Adrenal gland (tissue), 12 donors: Measurements from ENCODE around the gene TMED4. TPM values are rescaled to one million over a fixed set of nuclear protein-coding genes. Genes with fewer than 3 reads are reported as not detected.

Source experiments
- DNase-seq, 7 donors: peaks; one replicate each; pipeline ENCODE4 v3.0.0-alpha.2; 2019 to 2020
- H3K27ac ChIP-seq, 5 donors: fragments of 200-600 bp; sonication (generic) in 4 of 5; 1 replicate in 3 of 5; 2 replicates in 2 of 5; pipeline versions ENCODE4 v1.5.1 to v1.8.0; 2016 to 2020; ENCODE audit warnings: mild to moderate bottlenecking in 1 of 5
- H3K27me3 ChIP-seq: fragments of 200-600 bp; 2 replicates; pipeline ENCODE4 v1.8.0; 2021
- H3K36me3 ChIP-seq, 2 donors: fragments of 200-600 bp; replicated peaks in 1 of 2; 1 replicate in 1 of 2; 2 replicates in 1 of 2; pipeline versions ENCODE4 v1.5.1 to v1.8.0; 2018 to 2022
- H3K4me1 ChIP-seq, 2 donors: fragments of 200-600 bp; replicated peaks in 1 of 2; 1 replicate in 1 of 2; 2 replicates in 1 of 2; pipeline versions ENCODE4 v1.5.1 to v1.8.0; 2018 to 2021
- H3K4me3 ChIP-seq, 4 donors: fragments of 200-600 bp; sonication (generic) in 3 of 4; one replicate each; pipeline ENCODE4 v1.5.1; 2016 to 2018
- H3K9me3 ChIP-seq, 3 donors: fragments of 200-600 bp; sonication (generic) in 1 of 3; replicated peaks in 1 of 3; 1 replicate in 2 of 3; 2 replicates in 1 of 3; pipeline versions ENCODE4 v1.5.1 to v1.8.0; 2016 to 2021
- POLR2A ChIP-seq, 2 donors: fragments of 450-650 bp; IDR thresholded peaks; one replicate each; pipeline ENCODE4 v1.6.1; 2017; ENCODE audit warnings: antibody characterized with exemption in 2 of 2, mild to moderate bottlenecking in 2 of 2, moderate library complexity in 1 of 2
- WGBS, 4 donors: extraction: QIAGEN DNeasy Blood & Tissue Kit in 2 of 4; methylation state at CpG; one replicate each; pipeline versions ENCODE4 v1.1.5 to v1.1.7; 2013 to 2017; 5-methylcytosine and 5-hydroxymethylcytosine counted together
- intact Hi-C, 2 donors: fragments of 100-400 bp; cut with DNase I; formaldehyde crosslinking; loops; one replicate each; pipeline versions ENCODE4 v1.14.1 to v1.15.0; 2022 to 2023
- polyA plus RNA-seq, 3 donors: library from polyadenylated mRNA; stranded (reverse); fragments of 200-250 nt in 2 of 3; fragments of 350-450 nt in 1 of 3; fragmentation: Illumina TruSeq in 1 of 3; extraction: RNeasy Lipid Tissue Mini Kit (QIAGEN cat#74804) in 1 of 3; gene quantifications; one replicate each; pipeline ENCODE4 v1.2.3, GENCODE V29; 2013 to 2014
- total RNA-seq, 9 donors: library from RNA; depleted of rRNA in 4 of 9; stranded (reverse); fragments of >200 nt in 4 of 9; fragments of 120-200 nt in 1 of 9; fragmentation: NEBNext Ultra II Directional in 1 of 9; extraction: Animal tissue kit (Norgen Biotek cat#: 25700) in 1 of 9; gene quantifications; one replicate each; pipeline versions ENCODE4 v1.1.0 to v1.2.4, GENCODE V29; 2013 to 2023
- TF ChIP-seq, protein P1 (sequence below), 6 experiments: fragments of 450-650 bp in 4 of 6; fragments of 200-600 bp in 2 of 6; sonication (generic) in 1 of 6; IDR thresholded peaks; 1 replicate in 5 of 6; 2 replicates in 1 of 6; pipeline versions ENCODE4 v1.5.1 to v1.8.0; 2016 to 2021; ENCODE audit warnings: antibody characterized with exemption in 6 of 6, mild to moderate bottlenecking in 2 of 6, moderate library complexity in 1 of 6
- donor health status: healthy with polysubstance abuse.
- donor health status: Bipolar disorder and iron deficiency.
- donor health status: DM: yes; HTN: yes; CAD: no.
- donor health status: DM: no; HTN: no; CAD: no.
- donor health status: DM: no; HTN: no; CAD: no.
- donor health status: DM: yes; HTN: yes; CAD: no.

Gene TMED4
- total and polyA plus RNA-seq, 12 donors = 45.2 to 189 (median 112) TPM

DNA sequence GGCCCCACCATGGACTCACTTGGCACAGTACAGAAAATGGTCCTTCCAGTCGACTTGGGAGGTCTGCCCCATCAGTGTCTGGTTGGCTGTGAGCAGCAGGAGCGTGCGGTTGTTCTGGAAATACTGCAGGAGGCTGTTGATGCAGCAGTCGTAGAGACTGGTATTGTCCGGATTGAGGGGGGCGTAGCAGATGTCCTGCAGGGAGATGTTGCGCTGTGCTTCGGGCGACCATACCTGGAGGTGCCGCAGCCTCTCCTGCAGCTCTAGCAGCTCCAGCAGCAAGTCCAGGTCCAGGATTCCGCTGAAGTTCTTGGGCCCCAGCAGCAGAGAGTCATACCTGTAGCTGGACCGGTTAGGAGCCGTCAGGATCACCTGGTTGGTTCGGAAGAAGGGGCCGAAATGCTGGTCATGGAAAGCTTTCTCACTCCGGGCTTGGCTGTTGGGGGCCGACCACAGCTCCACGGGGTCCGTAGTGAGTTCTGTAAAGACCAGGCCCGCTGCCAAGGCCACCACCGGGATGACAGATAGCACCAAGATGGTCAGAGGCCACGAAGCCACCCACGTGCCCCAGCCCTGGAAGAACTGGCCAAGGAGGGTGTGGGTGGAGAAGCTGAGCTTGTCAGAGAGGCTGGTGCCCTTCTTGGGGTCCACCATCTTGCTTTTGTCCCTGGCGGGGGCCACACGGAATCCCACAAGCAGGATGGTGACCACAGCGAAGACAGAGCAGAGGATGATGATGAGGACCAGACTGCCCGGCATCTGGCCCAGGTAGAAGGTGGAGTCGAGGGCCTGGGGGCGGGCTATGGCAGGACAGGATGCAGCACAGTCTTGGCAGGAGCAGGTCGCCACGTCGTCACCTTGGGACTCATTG lies 43.0 kb downstream of the TMED4 start:
- Histone ChIP-seq H3K9me3 (no peaks in the 10 kb centered on the region), H3K4me3 (no peak overlapping the region), H3K36me3 (no peaks in the 10 kb centered on the region), H3K4me1 (no peaks in the 10 kb centered on the region), H3K27ac (no peak overlapping the region), H3K27me3 (no peaks in the 10 kb centered on the region)
- 82 to 90% (median 85%) methylated on average over 22 to 32 of the region's 32 CpGs for WGBS, 4 donors
- TF ChIP-seq, protein P1, sequence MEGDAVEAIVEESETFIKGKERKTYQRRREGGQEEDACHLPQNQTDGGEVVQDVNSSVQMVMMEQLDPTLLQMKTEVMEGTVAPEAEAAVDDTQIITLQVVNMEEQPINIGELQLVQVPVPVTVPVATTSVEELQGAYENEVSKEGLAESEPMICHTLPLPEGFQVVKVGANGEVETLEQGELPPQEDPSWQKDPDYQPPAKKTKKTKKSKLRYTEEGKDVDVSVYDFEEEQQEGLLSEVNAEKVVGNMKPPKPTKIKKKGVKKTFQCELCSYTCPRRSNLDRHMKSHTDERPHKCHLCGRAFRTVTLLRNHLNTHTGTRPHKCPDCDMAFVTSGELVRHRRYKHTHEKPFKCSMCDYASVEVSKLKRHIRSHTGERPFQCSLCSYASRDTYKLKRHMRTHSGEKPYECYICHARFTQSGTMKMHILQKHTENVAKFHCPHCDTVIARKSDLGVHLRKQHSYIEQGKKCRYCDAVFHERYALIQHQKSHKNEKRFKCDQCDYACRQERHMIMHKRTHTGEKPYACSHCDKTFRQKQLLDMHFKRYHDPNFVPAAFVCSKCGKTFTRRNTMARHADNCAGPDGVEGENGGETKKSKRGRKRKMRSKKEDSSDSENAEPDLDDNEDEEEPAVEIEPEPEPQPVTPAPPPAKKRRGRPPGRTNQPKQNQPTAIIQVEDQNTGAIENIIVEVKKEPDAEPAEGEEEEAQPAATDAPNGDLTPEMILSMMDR (IDR thresholded peaks at IDR 0.05) = no peak
- no peak for TF ChIP-seq POLR2A (IDR thresholded peaks at IDR 0.05)
- intact Hi-C loops = no loop called here
- DNase-seq = no peak

DNA sequence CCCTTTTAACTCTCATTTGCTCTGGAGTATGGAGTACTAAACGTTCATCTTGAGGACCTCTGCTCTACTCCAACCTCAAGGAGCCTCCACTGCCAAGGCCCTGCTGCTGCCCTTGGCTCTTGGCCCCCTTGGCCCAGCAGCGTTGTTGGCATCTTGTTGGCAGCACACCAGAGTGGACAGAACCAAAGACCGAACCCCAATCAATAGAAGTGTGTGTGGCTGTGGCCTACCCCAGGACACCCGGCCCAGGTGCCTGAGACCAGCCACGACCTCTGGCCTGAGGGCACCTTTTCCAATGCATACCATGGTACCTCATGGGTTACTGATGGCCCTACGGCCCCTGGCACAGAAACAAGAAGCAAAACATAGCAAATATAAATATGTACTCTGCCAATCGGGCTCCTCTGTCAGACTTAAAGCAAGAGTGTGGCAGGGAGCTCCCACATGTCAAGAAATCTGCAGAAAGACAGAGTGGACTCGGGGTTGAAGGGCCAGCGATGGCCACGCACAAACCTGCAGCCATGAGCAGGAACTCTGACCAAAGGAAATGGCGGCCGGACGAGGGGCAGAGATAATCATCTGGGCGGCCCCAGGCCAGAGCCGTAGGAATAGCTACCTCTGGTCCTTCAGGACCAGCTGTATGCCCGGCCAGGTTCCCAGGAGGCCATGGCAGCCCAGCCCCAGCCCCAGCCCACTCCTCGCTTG lies 43.8 kb downstream of the TMED4 start:
- intact Hi-C loops = no loop called here
- no peak for TF ChIP-seq POLR2A (IDR thresholded peaks at IDR 0.05)
- TF ChIP-seq, protein P1 (IDR thresholded peaks at IDR 0.05) = no peak

DNA sequence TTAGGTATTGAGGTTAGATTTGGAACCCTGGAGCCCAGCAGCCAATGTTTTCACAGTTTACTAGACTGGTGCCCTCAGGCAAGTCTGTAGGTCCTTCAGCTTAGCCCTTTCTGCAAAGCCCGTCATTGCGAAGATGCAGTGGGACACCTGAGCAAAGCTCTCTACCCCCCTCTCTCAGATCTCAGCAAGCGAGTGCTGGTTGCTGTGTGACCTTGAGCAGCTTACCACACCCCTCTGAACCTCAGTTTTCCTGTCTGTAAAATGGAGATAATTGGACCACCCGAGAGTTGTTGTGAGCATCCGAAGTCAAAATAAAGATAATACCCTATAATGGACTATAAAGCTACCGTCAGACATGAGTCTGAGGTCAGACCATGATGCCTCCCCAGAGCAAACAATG lies 44.6 kb downstream of the TMED4 start:
- Histone ChIP-seq H3K27me3 (no peaks in the 10 kb centered on the region), H3K4me3 (no peak overlapping the region), H3K36me3 (no peaks in the 10 kb centered on the region), H3K4me1 (no peaks in the 10 kb centered on the region), H3K27ac (no peak overlapping the region), H3K9me3 (no peaks in the 10 kb centered on the region)
- 90 to 97% (median 96%) methylated on average over 5 to 6 of the region's 6 CpGs for WGBS, 4 donors
- DNase-seq = no peak
- TF ChIP-seq, protein P1 (IDR thresholded peaks at IDR 0.05) = no peak
- no peak for TF ChIP-seq POLR2A (IDR thresholded peaks at IDR 0.05)
- intact Hi-C loops = no loop called here

More for the DNA sequence above, 43.8 kb downstream of the TMED4 start:
- DNase-seq = no peak
- H3K4me3 ChIP-seq = no peak overlapping the region
- no peaks in the 10 kb centered on the region for H3K36me3 ChIP-seq
- H3K9me3 ChIP-seq = no peaks in the 10 kb centered on the region
- WGBS, 4 donors = 86 to 94% (median 88%) methylated on average over 15 to 17 of the region's 17 CpGs
- H3K27ac ChIP-seq = no peak overlapping the region
- no peaks in the 10 kb centered on the region for H3K4me1 ChIP-seq
- no peaks in the 10 kb centered on the region for H3K27me3 ChIP-seq

DNA sequence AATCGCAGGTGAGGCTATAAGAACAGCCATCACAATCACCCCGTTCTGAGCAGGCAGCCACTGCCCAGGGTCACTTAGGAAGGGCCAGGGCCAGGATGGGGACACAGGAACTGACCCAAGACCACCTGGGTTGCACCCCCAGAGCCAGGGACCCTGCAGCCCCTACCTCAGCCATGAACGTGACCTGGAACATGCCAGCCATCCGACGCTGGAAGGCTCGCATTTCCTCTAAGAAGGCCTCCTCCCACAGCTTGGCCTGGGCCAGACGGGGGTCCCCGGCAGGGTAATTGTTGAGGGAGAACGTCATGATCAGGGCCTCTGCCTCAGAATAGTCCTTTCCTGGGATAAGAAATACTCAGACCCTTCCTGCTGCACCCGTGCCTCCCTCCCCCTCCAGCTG lies 45.9 kb downstream of the TMED4 start:
- 74 to 86% (median 83%) methylated on average over 7 to 10 of the region's 10 CpGs for WGBS, 4 donors
- H3K36me3 ChIP-seq = no peaks in the 10 kb centered on the region
- TF ChIP-seq POLR2A (IDR thresholded peaks at IDR 0.05) = no peak
- TF ChIP-seq, protein P1 (IDR thresholded peaks at IDR 0.05) = no peak
- no peak for DNase-seq
- intact Hi-C loops = no loop called here
- H3K4me3 ChIP-seq = no peak overlapping the region
- H3K27me3 ChIP-seq = no peaks in the 10 kb centered on the region
- H3K4me1 ChIP-seq = no peaks in the 10 kb centered on the region
- H3K27ac ChIP-seq = no peak overlapping the region
- H3K9me3 ChIP-seq = no peaks in the 10 kb centered on the region
